Ovary (tissue), 3 donors: ENCODE results near the gene RIGI.

ENCODE experiments used
- POLR2A ChIP-seq: fragments of 450-650 bp; IDR thresholded peaks from one replicate; pipeline ENCODE4 v1.6.1; 2017; ENCODE audit warnings: antibody characterized with exemption, mild to moderate bottlenecking, moderate library complexity
- TF ChIP-seq, protein P1 (sequence below), 3 donors: fragments of 450-650 bp in 2 of 3; fragments of 200-600 bp in 1 of 3; IDR thresholded peaks; one replicate each; pipeline versions ENCODE4 v1.5.1 to v1.8.0; 2016 to 2022; ENCODE audit warnings: antibody characterized with exemption in 3 of 3, mild to moderate bottlenecking in 1 of 3
- donor health status: DM: no; HTN: no; CAD: no.

DNA sequence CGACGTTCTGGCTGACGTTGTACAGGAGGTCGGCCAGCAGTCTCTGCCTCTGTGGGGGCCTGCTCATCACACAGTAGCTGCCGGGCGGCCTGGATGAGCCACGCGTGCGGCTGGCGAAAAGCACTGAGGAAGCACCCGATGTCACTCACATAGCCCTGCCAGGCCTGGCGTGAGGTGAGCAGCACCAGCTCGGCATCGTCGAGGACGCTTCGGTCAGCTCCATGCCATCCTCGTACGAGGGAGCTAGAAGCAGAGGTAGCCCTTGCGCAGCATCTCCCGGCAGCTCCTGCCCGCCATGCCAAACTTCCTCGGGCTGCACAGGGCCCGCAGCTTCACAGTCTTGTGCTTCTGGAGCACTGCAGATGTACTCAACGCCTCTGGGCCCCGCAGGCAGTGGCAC lies 40.8 kb upstream of the RIGI start:
- no peak for TF ChIP-seq POLR2A
- TF ChIP-seq, protein P1, sequence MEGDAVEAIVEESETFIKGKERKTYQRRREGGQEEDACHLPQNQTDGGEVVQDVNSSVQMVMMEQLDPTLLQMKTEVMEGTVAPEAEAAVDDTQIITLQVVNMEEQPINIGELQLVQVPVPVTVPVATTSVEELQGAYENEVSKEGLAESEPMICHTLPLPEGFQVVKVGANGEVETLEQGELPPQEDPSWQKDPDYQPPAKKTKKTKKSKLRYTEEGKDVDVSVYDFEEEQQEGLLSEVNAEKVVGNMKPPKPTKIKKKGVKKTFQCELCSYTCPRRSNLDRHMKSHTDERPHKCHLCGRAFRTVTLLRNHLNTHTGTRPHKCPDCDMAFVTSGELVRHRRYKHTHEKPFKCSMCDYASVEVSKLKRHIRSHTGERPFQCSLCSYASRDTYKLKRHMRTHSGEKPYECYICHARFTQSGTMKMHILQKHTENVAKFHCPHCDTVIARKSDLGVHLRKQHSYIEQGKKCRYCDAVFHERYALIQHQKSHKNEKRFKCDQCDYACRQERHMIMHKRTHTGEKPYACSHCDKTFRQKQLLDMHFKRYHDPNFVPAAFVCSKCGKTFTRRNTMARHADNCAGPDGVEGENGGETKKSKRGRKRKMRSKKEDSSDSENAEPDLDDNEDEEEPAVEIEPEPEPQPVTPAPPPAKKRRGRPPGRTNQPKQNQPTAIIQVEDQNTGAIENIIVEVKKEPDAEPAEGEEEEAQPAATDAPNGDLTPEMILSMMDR (IDR thresholded peaks at IDR 0.05): no peak
